NB4 (cell line): ENCODE results near the gene DDX39A.

ENCODE experiments used
- POLR2A ChIP-seq: IDR thresholded peaks from 2 replicates; pipeline ENCODE4 v1.6.1; 2011; ENCODE audit warnings: mild to moderate bottlenecking; ENCODE audit not compliant: insufficient read length; ENCODE audit errors: extremely low read depth
- TF ChIP-seq, protein P1 (sequence below): IDR thresholded peaks from one replicate; pipeline ENCODE4 v1.5.1; 2012; ENCODE audit warnings: low read depth, low read length
- TF ChIP-seq, protein P2 (sequence below): IDR thresholded peaks from 2 replicates; pipeline ENCODE4 v1.6.1; 2011; ENCODE audit warnings: low read depth, low read length

DNA sequence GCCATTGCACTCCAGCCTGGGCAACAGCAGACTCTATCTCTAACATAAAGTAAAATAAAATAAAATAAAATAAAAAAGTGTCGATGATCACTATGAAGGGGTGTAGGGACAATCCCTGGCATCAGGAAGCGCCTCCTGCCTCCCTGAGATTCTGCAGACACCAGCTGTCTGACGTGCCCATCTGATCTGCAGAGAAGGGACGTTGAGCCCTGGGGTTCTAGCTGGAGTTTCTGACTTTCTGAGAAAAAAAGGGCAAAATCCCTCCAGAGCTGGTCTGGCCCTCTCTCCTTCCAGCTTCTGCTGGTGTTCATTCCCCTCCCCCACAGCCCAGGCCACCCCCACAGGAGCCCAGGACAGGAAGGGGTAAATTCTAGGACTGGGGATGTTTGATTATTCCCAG is 40.3 kb downstream of the DDX39A start:
- TF ChIP-seq POLR2A, result no peak
- TF ChIP-seq, protein P1, sequence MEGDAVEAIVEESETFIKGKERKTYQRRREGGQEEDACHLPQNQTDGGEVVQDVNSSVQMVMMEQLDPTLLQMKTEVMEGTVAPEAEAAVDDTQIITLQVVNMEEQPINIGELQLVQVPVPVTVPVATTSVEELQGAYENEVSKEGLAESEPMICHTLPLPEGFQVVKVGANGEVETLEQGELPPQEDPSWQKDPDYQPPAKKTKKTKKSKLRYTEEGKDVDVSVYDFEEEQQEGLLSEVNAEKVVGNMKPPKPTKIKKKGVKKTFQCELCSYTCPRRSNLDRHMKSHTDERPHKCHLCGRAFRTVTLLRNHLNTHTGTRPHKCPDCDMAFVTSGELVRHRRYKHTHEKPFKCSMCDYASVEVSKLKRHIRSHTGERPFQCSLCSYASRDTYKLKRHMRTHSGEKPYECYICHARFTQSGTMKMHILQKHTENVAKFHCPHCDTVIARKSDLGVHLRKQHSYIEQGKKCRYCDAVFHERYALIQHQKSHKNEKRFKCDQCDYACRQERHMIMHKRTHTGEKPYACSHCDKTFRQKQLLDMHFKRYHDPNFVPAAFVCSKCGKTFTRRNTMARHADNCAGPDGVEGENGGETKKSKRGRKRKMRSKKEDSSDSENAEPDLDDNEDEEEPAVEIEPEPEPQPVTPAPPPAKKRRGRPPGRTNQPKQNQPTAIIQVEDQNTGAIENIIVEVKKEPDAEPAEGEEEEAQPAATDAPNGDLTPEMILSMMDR, result no peak
- TF ChIP-seq, protein P2, sequence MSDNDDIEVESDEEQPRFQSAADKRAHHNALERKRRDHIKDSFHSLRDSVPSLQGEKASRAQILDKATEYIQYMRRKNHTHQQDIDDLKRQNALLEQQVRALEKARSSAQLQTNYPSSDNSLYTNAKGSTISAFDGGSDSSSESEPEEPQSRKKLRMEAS, result no peak
